COLO668 (cell line): ENCODE data around the gene RALGPS1.

ENCODE experiments used
- DNase-seq: peaks from one replicate; lab custom pipeline; 2025; ENCODE audit not compliant: unreplicated experiment; lab: John Stamatoyannopoulos, UW

The RALGPS1 gene

DNA sequence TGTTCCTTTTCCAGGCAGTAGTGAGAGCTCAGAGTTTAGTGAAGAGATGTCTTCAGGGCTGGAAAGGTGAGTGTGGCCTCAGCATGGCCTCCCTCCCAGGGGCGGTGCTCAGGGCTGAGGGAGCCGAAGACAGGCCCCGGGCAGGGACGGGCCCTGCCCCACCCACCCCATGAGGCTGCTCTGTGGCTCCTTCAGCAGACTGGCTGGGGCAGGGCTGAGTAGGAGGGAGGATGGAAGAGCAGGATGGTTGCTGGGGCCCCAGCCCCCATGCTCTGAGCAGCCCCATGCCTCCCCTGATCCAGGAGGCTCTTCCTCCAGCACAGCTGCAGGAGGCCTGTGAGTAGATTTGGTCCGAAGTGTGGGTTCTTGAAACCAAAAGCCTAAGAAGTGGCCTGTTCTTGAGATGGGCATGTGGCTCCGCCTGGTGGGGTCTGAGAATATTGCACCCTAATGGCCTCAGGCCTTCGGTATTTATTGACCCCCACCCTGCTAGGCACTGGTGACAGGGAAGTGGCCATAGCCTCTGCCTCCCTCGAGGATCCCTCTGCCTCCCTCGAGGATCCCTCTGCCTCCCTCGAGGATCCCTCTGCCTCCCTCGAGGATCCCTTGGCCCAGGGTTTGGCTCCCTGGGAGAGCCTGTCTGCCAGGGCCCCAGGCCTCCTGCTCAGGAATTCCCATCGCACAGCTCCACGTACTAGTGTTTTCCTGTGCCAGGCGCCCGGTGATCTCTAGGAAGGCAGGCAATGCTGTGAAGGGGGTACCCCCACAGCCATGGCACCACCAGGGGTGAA, 284.6 kb downstream of the RALGPS1 start:
- peak; percentile 63 for DNase-seq

DNA sequence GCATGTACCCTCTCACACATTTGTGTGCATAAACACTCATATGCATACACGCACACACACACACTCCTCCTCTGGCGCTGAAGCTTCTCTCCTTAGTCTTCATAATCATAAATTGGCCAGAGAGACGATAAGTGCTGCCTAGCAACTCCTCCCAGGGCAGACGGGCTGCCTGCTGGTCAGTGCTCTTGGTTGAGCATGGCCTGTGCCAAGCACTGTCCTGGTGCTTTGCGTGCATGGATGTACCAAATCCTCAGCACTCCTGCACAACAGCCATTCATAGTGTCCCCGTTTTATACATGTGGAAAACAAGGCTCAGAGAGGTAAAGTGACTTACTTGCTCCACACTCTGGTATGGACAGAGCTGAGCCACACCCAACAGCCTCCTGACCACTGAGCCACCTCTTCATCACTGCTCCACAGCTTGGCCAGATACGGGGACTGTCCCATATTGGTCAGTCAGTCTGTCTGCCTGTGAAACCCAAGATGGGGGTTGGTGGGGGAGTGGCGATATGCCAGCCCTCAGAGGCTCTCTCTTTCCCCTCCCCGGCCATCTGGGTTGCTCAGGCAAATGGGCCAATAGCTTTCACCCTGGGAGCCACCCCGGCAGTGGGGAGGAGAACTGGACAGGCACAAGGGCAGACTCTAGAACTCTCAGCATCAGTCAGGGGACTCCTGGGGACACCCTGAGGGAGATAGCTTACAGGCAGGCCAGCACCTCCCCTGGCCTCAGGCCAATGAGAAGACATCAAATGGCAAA, 285.7 kb downstream of the RALGPS1 start:
- no peak for DNase-seq

DNA sequence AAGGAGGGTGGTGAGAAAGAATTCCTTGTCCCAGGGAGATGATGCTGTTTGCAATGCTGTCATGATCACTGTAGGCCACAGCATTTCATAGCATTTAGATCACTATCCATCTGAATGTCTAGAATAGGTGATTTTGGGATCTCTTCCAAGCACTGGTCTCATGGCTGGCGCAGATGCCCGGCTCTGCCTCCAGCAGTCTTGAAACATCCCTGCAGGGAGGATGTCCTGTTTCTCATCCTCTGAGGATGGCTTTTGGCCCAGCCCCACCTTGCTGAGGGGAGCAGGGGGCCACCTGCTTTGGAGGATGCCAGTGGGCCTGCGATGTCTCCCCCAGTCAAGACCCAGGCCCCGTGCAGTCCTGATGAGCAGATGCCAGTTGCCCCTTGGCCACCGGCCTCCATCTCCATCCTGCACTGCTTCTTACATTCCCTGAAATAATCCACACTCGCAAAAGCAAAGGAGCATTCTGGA, 286.5 kb downstream of the RALGPS1 start:
- no peak for DNase-seq

DNA sequence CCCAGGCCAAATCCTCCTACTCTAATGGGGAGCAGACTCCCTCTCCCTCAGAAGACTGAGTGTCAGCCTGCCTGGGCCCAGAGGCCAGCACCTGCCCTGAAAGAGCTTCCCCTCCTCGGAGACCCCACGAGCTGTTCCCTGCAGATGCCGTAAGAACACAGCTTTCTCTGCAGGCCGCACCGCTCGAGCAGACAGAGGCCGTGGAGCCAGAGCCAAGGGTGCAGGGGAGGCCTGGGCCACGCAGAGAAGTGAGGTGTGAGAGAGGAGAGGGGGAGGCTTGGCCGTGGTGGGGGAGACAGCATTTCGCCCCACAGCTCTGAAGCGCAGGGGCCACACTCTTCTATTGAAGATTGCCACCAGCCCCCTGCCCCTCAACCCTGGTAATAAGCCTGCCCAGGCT, 287.1 kb downstream of the RALGPS1 start:
- DNase-seq: no peak

DNA sequence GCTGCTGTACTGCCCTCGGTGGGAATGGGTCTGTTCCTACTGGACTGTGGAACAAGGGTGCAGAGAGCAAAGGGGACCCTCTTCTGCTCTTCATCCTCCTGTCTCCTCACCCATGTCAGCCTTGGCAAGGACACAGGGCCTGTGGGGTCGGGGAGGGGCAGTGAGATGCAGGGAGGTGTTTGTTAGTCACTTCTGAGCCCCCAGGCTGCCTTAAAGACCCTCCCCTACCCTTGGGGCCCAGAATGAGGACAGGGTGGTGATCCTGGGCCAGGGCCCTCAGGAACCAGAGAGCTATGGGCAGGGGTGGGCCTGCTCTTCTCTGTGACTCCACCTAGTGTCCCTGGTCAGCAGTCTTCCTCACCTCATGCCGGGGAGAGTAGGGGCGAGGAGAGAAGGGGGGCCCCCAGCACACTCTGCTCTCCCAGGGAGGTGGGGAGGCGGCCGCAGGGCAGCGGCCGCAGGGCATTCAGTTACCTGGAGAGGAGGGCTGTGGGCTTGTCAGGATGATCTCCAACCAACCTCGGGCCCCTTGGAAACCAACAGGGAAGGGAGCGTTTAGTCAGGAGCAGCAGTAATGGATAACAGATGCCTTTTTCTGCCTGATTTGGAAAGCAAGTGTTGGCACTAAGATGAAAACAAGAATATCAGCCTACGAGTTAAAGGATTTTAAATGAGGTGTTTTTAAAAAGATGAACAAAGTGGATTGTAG, 288.0 kb downstream of the RALGPS1 start:
- no peak for DNase-seq

DNA sequence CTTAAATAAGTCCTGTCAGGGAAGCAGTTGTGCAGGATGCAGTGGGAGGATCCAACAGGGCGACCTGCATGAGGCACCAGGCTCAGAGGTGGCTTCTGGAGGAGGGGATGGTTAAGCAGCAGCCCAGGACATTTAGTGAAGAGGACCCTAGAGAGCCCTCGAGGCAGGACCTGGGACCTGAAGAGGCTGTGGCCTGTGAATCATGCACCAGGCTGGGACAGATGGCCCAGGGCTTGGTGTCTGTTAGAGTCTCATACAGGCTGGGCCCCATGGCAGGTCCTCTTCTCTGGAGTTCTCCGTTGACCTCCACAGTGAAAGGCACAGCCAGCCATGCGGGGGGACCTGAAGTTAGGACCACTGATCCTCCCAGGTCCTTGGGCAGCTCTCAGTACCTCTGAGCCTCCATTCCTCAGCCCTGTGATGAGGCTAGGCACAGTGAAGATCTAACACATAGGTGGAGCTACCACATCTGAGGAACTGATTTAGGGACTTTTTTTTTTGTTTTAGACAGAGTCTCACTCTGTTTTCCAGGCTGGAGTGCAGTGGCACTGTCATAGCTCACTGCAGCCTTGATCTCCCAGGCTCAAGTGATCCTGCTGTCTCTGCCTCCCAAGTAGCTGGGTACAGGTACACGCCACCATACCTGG, 289.2 kb downstream of the RALGPS1 start:
- DNase-seq: no peak

DNA sequence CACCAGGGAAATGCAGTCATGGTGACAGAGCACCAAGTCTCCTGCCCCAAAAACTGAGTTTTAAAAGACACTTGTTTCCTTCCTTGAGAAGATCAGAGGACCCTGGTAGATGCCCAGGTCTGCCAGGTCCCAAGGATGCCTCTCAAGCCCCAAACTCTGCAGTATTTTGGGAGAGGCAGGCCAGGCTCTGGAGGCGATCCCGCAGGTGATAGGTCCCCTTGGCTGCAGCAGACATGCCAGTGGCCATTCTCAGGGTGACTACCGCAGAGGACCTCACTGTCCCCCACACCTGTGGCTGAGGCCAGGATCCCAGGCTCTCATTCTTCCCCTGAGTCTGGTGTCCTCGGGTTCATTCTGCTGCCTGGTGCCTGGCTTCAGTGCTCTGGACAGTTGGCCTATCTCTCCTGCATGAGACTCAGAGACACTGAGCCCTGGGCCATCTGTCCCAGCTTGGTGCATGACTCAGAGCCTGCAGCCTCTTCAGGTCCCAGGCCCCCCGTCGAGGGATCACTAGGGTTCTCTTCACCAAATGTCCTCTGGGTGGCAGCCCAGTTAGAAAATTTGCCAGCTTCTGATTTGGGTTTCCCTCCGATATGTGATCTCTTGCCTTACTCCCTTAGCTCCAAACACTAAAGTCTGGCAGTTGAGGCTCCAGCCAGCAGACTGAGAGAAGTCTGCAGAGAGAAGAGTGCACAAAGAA, 290.3 kb downstream of the RALGPS1 start:
- peak; percentile 38 for DNase-seq

DNA sequence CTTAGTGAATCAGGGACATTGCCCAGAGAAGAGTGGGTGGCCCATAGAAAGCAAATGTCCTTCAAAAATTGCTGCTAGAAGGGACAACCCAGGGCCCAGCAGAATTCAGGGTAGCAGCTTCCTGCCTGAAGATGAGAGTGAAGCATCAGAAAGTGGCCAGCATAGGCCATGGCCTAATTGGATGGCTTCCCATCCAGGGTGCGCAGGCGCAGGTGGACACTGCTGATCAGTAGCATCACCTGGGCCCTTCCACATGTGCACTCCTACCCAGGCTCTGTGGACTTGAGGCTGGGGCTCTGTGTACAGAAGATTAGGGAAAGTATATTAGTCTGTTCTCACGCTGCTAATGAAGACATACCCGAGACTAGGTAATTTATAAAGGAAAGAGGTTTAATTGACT, 291.4 kb downstream of the RALGPS1 start:
- no peak for DNase-seq

DNA sequence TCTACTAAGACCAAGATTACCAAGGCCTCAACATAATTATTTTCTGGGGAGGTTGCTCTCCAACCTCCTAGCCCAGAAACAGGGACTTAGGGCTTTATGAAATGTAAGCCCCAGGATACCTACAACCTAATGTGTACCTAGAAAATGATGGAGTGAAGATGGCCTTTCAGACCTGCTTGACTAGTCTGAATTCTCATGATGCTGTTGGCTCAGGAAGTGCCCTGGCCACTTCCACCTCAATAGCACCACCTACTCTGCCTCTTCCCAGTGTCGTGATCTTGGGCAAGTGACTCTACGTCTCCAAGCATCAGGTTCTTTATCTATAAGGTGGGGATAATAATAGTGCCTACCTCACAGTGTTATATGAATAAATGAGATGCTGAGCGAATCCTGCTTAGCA, 292.1 kb downstream of the RALGPS1 start:
- no peak for DNase-seq

DNA sequence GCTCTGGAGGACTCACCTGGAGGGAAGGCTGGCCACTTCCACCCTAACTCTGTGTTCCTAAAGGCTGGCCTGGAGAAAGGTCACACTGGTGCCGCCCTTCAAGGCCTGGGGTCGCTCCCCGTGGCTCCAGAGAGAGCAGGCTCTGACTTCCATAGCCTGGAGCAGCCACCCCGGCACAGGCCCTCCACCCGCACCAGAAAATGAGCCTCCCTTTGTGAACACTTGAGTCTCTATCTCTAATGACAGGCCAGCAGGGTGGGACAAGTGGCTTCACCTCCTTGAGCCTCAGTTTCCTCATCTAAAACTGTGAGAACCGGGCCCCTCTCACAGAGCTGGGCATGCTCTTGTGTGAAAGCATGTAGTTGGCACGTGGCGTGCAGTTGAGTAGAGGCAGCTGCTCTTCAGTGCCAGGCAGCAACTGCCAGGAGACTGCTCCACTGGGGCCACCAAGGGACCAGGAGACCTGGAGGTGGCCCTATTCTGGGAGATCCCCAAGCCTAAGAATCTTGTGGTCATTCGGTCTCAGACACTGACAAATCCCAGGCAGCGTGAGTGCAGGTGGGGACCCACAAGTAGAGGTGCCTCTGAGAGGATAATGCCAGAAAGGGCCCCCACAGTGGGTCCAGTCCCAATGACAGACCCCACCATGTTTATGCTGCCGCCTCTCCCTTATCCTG, 293.3 kb downstream of the RALGPS1 start:
- no peak for DNase-seq

DNA sequence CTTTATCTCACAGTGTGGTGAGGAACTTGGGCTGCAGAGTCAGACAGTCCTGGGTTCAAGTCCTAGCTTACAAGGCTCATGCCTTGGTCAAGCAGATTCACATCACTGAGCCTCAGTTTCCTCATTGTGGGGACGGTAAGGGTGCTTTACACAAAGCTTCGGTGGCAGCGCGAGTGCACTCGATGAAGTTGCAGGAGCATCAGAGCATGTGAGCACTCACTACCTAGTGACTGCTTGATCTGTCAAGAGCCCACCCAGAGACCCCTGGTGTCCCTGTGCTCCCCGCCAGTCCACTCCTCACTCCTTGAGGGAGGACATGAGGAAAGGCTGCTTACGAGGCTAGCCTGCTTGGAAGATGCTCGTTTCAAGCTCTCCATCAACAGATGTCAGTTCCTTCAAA, 293.8 kb downstream of the RALGPS1 start:
- DNase-seq: no peak

DNA sequence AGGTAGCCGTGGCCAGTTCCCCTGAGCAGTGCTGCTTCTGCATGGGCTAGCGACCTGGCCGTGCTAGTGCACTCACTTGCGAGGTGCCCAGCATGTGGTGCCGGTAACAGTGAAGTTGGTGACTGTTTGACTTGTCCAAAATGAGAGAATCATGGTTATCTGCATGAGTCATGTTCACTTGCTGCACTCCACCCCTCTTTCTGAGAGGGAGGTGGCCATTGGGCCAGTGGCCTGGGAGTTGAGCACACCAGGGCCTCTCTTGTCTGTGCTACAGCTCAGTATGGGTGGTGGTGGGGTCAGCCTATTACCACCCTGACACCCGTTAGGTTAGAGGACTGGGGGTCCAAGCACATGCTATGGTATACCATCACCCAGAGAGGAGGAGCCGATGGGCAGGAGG, 294.6 kb downstream of the RALGPS1 start:
- DNase-seq: no peak

DNA sequence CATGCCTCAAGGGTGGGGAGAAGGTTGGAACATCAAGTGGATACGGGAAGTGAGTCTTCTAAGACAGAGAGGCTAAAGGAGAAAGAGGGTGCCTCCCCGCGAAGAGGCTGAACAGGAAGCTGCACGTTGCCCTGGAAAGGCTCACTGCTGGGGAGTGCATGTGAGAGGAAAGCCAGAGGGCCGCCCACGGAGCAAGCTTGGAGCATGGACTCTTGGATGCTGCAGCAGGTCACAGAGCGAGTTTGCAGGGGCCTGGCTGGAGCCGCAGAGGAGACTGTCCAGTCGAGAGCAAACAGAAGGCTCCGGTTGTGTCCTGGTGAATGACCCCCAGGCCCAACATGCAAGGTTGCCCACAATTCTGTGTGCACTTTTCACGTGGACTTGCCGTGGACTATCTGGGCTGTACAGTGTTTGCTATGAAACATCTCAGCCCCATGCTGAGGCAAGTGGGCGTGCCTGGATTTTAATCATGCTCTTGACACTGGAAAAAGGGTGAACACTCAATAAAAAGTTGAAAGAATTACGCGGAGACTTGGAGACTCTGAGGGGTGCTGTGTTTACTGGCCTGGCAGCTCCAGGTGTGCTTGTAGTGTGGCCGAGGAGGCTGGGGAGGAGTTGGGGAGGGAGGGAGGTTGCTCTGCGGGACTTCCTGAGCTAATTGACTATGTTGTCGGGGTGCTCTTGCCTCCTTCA, 295.5 kb downstream of the RALGPS1 start:
- DNase-seq: no peak

DNA sequence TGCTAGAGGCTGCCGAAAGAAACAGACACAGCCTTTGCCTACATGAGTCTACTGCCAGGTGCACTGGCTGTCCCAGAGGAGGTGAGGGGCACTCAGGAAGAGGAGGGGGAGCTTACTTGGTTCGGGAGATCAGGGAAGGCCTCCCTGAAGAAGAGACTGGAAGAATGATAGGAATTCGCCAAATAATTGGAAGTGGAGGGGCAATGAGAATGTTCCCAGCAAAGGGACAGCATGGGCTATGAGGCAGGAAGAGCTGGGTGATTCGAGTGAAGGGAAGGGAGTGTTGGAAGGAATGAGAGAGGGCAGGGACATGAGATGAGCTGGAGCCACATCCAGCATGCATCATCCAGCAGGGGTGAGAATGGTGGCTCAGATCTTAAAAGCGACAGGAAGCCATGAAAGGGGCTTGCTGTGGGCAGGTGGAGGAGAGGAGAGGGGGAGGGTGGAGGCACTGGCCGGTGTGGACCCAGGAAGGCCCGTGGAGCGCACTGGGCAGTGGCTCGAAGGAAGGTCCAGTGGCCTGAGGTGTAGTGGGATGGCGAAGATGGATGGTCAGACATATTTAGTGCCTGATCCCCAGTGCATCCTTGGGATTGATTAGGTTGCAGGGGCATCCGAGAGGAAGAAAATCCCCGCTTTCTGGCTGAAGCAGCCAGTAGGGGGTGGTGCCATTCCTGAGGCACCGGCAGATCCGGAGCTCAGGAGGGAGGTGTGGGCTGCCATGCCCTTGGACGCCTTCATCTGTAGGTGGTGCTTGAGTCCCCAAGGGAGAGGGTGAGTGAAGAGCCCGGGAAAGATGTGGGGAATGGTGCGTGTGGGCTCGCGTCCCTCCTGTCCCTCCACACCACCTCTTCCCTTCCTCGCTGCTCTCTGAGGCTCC, 296.5 kb downstream of the RALGPS1 start:
- no peak for DNase-seq

DNA sequence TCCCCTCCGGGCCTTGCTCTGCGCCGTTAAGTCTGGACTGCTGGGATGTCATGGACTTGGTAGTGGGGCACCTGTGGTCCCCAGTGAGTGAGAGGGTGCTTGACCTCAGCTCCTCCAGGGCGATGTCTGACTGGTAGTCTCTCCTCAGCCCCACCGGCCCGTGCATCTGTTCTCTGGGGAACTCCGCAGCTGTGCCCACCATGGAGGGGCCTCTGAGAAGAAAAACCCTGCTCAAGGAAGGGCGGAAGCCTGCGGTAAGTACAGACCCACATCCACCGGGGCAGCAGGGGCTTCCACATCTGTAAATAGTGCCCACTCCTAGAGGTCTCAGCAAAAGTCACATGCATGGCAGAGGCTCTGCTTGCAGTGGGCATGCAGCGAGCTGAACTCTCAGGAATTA, 297.4 kb downstream of the RALGPS1 start:
- DNase-seq: no peak

DNA sequence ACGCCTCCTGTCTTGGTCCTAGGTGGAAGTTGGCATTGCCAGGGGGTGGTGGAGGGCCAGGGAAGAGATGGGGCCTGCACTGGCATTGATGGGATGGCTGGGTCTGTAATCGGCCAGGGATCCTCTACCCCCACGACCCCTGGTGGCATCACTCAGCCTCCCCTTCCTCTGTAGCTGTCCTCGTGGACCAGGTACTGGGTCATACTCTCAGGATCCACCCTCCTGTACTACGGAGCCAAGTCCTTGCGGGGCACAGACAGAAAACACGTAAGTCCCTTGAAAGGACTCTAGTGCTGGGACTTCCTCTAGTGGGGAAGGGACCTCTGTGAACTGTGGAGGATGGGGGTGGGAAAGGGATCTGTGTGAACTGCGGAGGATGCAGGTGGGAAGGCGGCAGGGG, 297.9 kb downstream of the RALGPS1 start:
- no peak for DNase-seq

DNA sequence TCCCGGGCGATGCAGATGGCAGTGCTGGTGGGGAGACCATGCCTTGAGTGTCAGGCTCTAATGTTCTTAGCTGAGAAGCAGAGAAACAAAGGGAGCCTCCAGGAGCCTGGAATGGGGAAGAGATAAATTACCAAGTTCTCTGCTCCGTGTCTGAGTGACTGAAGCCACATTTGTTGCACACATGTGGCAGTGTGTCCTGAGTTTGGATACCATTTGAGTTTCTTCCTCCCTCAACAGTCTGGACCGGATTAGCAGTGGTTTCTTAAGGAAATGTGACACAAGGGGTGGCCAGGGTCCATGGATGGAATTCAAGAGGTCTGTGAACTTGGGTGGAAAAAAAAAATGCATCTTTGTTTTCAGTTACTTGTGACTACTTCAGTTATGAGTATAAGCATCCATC, 299.3 kb downstream of the RALGPS1 start:
- DNase-seq: no peak

DNA sequence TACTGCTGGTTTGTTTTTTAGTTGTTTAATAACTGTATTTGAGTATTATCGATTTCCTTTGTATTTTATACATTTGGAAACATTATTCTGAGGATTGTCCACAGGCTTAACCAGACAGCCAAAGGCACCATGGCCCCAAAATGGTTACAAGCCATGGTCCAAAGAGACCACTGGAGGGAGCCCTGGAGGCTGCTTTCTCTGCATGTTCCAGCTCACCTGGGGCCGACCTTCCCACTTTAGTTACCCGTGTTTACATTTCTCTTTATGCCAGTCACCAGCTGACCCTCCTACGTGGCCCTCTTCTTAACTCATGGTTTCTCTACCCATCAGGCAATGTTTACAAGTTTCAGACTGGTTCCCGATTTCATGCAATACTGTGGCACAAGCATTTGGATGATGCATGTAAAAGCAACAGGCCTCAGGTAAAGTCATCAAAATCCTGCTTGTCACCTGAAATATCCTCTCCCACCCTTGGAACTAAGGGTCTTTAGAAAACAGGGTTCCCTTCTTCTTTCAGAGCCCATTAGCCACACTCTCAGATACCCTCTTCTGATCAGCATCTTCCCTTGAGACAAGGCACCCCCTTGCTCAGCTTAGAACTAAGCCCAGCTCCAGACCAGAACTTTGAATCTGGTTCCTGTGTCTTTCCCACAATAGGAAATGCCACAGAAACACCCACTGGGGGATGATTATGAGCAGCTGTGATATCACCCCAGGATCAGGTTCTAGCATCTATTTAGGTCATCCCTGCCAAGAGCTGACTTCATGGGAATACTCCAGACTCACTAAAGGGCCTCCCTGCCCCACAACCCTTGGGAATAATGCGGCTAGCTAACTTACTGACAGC, 300.1 kb downstream of the RALGPS1 start:
- DNase-seq: peak; percentile 77
